GM18505 (cell line): ENCODE results near the gene RIPK4.
"Not testable (repeated sequence)": the region's sequence is repeated elsewhere in the genome, so short reads cannot be mapped to it uniquely, and the experiment has no call there.

Experiments used
- ATAC-seq: cut with Tn5 transposase; IDR thresholded peaks from one replicate; pipeline ENCODE4 v1.9.1; 2021; ENCODE audit not compliant: unreplicated experiment
- POLR2A ChIP-seq: IDR thresholded peaks from 4 replicates; pipeline ENCODE4 v1.6.1; 2011; ENCODE audit warnings: borderline replicate concordance; ENCODE audit not compliant: insufficient read depth, insufficient read length; ENCODE audit errors: extremely low read depth

RIPK4 gene

GRCh38 chr21:41726058-41726558 is 40.7 kb downstream of the RIPK4 start:
- ATAC-seq, result no peak
- no peak for TF ChIP-seq POLR2A

GRCh38 chr21:41725421-41726031 is 41.3 kb downstream of the RIPK4 start:
- no peak for ATAC-seq
- no peak for TF ChIP-seq POLR2A

DNA sequence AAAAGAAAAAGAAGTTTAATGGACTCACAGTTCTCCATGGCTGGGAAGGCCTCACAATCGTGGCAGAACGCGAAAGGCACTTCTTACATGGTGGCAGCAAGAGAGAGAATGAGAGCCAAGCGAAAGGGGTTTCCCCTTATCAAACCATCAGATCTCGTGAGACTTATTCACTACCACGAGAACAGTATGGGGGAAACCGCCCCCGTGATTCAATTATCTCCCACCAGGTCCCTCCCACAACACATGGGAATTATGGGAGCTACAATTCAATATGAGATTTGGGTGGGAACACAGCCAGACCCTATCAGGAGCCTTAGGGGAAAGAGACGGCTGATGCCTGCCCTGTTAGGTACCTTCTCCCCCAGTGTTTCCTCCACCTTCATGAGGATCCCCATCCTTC is 43.0 kb downstream of the RIPK4 start:
- ATAC-seq, result not testable (repeated sequence)

GRCh38 chr21:41722052-41723018 is 44.5 kb downstream of the RIPK4 start:
- no peak for TF ChIP-seq POLR2A
- ATAC-seq, result no peak

- ATAC-seq, result no peak
Observed at GRCh38 chr21:41720250-41720649, 46.6 kb downstream of the RIPK4 start.

DNA sequence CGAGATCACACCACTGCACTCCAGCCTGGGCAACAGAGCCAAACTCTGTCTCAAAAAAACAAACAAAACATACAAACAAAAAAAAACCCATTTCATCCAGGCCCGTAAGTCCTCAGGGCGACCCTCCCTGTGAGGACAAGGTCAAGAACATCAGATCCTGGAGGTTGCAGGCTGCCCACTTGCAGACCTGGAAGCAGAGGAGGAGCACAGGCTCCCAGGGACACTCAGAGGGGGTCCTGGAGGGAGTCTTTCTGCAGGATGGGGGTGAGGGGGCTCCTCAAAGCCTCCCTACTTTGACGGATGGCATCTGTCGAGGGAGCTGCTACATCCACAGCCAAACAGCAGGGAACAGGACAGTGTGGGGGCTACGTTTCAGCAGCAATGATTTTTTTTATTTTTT is 47.2 kb downstream of the RIPK4 start:
- ATAC-seq, result no peak
- TF ChIP-seq POLR2A, result no peak

More at GRCh38 chr21:41720250-41720649, 46.6 kb downstream of the RIPK4 start:
- TF ChIP-seq POLR2A, result no peak

- no peak for ATAC-seq
- no peak for TF ChIP-seq POLR2A
Observed at GRCh38 chr21:41717573-41718330, 49.1 kb downstream of the RIPK4 start.

- ATAC-seq, result no peak
- no peak for TF ChIP-seq POLR2A
Observed at GRCh38 chr21:41716751-41717150, 50.1 kb downstream of the RIPK4 start.

- ATAC-seq, result no peak
- no peak for TF ChIP-seq POLR2A
Observed at GRCh38 chr21:41715649-41716281, 51.1 kb downstream of the RIPK4 start.

DNA sequence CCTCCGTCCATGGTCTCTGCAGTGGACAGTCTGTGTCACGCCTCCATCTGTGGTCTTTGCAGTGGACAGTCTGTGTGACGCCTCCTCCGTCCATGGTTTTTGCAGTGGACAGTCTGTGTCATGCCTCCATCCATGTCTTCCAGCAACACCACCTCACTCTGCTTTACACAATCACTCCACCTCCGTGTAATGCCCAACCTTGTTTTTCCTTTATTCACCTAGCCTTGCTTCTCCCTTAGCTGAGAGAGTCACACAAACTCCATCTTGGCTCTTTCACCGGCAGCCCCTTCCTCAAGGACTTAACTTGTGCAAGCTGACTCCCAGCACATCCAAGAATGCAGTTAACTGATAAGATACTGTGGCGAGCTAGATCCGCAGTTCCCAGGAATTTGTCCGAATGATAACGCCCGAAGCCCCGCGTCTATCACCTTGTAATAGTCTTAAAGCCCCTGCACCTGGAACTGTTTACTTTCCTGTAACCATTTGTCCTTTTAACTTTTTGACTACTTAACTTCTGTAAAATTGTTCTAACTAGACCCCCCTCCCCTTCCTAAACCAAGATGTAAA is 52.5 kb downstream of the RIPK4 start:
- ATAC-seq, result not testable (repeated sequence)

DNA sequence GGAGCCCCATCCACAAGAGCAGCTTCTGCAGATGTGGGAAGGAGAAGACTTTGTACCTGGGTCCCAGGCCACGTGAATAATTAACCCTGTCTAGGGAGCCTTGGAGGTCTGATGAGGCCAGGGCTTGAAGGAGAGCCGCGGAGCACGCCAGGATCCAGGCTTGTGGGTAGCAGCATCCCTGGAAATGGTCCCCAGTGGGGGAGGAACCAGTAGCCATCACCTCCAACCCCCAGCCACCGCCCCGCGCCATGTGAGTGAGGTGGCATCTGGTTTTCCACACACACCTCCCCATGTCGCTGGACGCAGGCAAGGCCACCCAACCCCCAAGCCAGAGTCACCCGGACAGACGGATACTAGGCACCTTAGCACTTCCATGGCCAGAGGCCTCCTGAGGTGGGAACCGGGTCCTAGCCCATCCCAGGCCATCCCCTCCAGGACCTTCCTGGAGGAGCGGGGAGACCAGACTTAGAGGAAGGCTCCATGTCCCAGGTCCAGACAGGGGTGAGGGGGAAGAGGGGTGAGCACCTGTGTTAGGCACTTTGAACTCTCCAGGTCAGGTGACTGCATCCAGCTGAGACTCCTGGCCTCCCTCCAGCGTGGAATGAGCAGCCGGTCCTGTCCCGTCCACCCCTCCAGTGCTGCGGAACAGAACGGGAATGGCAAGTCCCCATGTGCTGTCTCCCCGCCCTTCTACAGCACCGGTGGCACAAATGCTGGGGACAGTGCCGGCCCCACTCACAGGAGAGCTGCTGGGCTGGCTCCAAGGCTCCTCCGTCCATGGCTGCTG is 53.2 kb downstream of the RIPK4 start:
- no peak for TF ChIP-seq POLR2A
- ATAC-seq, result no peak

DNA sequence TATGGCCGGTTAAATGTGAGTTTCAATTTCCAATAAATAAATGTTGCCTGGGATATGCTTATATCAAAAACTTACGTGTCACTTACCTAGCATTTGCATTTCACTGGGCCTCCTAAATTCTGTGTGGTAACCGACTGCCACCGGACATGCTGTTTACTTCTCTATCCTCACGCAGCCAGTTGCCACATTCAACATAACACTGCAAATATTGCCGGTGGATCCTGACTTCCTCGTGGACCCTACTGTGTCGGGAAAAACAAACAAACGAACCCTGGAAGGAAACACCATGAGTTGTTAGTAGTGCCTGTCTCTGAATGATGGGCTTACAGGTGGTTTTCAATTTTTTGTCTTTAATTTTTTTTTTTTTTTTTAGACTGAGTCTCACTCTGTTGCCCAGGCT is 54.1 kb downstream of the RIPK4 start:
- no peak for TF ChIP-seq POLR2A
- no peak for ATAC-seq
